NCI-H446 treated with DMSO at 0.1 percent for 48 hours (cell line): ENCODE measurements around the gene ZNRF2.

ENCODE experiments used
- DNase-seq: peaks from one replicate; lab custom pipeline; 2025; lab: John Stamatoyannopoulos, UW

Gene ZNRF2

DNA sequence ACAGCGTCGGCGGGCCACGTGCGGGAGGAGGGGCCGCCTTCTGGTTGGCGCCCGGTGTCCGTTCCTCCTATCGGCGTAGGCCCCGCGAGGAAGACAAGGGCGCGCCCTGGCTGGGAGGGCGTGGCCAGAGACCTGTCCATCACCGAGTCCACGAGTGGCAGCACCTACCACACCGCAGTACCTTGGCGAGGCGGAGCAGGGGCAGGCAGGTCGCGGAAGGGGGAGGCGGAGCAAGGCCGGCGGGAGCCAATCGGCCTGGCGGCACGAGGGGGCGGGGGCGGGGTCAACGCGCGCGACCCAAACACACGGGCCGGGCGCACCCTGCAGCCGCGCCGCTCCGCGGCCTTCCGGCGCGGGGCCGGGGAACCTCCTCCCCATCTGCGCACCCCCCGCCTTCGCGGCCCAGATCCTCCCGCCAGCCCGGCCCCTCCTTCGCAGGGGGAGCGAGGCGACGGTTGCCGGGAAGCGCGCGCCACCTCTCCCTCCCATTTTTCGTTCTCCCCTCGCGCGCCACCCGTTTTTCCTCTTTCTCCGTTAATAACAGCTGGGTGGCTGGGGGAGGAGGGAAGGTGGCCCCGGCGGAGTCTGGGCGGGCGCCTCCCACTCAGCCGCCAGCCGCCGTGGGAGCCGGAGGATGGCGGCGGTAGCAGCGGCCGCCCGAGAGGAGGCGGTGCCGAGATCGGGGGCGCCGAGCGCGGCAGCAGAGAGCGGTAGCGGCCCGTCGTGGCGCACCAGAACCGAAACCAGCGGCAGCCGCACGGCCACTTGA, at the start of gene ZNRF2:
ZNRF2 (plus strand) TSS at position 300 of the 769 bp plus-strand sequence. CDS start 761 bp downstream, outside the sequence.
- peak; percentile 99 for DNase-seq

DNA sequence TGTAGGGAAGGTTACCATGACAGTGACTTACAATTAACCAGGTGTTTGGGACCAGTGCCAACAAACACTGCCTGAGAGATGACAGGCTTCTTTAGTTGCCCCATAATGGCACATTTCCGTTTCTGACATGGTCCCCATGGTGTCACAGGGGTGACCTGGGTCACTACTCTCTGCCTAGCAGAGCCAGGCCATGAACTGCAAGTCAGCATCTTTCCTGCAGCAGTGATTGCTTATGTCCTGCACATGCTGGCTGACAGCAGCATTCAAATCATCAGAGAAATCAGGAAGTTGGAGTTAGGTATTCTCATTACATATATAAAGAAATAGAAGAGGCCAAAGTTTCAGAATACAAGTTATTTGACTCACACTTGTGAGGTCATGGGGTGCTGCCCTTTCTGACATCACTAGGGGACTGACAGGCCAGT, 47.1 kb upstream of the ZNRF2 start:
- DNase-seq = no peak

DNA sequence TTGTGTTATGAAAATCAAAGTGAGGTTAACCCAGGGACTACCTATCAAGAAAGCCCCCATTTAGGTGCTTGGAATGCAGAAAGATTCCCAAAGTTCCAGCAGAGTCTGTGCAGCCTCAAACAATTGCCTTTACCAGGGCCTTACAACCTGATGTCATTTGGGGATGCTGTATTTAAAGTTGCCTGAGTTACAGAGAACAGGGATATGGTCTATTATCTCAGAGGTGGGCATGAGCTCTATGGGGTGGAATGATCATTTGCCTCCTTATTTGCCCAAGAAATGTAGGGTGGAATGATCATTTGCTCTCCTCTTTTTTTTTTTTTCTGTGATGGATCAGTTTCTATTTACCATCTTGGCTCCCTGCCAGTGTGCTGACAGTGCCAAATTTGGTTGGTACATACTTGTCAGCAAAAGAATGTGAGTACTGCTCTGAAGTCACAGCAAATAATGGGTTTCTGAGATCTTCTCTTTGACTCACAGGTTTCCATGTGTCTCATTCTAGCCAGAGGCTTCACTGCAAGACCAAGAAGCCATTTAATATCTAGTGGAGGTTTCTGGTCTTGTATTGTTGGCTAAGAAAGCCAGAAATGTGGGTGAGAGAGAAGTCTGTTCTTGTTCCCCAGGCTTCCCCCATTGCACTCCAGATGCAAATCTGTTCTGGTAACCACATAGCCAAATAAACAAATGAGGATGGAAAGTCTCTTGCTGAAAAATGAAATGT, 45.5 kb upstream of the ZNRF2 start:
- peak; percentile 89 for DNase-seq

DNA sequence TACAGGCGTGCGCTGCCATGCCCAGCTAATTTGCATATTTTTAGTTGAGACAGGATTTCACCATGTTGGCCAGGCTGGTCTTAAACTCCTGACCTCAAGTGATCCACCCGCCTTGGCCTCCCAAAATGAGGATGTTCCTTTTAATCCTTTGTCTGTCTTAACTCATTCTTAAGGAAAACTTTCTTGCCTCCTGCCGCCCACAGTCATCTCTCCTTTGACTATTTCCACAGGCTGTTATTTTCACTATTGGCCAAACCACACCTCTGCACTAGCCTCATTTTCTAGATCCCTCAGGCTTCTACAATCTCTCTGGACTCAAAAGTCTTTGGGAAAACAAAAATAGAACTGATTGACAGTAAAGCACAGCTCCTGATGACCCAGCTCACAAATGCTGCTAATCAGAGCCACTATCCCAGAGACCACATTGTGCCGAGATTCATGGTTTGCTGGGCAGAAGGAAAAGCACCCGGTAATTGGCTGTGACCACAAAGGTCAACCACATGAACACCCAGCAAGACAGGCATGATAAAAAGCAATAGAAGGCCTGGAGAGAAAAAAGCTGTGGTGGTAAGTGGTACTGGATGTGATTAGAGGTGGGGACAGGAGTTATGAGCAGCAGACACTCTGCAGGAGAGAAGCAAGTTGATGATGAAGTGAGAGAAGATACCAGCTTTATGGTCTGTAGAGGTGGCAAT, 44.1 kb upstream of the ZNRF2 start:
- DNase-seq = no peak

DNA sequence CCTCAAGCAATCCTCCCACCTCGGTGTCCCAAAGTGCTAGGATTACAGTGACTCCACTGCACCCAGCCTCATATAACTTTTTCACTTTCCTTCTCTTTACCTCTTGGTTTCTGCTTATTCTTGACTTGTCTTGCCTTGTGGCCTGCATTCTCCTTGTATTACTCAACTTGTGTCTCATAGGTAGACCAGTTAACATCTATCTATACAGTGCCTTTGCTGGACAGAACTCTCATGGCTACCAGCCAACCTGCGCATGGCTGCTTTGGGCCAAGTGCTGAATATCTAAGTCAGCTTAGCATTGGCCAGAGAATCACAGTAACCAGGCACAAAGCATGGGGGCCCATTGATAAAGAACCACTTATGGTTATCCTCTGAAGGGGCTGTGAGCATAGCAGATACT, 42.6 kb upstream of the ZNRF2 start:
- DNase-seq = no peak

DNA sequence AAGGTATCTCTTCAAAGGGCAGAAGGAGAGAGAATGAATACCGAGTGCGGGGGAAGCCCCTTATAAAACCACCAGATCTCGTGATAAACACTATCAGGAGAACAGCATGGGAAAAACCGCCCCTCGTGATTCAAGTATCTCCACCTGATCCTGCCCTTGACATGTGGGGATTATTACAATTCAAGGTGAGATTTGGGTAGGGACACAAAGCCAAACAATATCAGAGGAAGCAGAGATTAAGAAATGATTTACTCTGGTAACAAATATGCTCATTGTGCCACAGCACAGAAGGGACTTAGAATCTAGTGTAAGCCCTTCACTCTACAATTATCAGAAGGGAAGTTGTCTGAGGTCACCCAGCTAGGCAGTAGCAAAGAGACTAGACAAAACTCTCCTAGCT, 40.1 kb upstream of the ZNRF2 start:
- no peak for DNase-seq

DNA sequence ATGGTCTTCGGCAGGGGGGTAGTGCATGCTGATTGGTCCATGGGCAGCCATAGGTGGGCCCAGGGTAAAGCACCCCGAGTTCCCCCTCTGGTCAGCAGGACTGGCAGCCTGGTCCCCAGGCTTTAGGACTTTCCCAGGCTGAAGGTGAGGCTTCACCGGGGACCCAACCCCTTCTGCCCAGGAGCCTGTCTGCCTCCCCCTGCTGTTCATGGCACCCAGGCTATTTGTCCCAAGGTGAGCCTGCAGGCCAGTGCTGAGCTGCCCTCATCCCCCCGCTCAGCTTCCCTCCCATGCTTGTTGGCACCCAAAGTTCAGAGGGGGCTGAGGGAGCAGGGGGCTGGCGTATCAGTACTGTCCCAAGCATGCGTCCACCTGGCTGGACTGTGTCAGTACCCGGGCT, 38.5 kb upstream of the ZNRF2 start:
- DNase-seq = no peak

DNA sequence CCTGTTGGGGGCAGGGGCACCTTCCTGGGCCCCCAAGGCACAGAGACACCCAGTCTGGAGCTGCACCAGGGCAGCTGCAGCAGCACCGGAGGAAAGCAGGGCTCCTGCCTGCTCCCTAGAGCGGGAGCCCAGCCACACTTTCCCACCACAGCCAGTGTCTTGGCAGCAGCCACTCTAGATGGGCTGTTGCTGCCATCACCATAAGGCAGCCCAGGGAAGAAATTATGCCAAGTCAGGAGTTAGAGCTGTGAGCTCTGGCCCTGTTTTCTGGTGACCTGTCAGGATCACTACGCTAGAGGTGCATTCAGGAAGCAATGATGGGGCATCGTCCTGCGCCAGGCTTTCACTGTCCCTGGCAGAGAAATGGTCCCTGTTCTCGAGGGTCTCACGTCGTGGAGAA, 38.0 kb upstream of the ZNRF2 start:
- DNase-seq = peak; percentile 64

DNA sequence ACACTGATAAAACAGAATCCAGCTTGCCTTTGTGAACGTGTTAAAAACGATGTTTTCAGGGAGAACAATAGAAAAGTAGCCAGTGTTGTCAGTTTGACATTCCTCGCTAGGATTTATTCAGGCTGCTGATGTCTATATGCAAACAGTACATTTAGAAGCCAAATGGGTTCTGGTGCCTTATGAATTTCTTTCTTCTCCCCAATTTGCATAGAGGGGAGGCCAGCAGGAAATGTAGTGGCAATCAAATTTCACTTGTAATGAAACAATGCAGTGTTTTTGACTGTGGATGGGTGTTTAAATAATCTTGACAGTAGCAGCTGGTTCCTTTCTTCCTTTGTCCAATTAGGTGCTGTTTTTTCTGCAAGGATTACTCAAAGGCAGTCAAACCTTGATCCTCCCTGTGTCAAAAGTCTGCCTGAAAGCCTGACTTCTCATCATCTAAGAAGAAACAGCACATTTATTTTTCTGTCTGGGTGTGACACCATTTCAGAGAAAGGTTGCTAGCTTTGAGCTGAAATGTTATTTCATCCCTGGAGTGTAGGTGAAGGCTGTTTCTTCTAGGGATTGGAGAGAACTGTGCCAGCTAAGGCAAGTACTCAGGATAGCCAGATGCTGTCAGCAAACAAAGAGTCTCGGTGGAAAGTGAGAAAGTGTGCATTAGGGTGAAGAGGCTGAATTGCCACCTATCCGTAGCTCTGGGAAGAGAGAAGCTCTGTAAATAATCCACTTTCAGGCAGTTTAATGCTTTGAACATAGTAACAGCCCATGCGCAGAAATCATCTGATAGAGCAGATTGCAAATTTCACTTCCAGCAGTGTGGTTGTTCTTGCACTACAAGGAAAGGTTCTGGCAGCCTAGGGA, 36.6 kb upstream of the ZNRF2 start:
- DNase-seq = peak; percentile 48

DNA sequence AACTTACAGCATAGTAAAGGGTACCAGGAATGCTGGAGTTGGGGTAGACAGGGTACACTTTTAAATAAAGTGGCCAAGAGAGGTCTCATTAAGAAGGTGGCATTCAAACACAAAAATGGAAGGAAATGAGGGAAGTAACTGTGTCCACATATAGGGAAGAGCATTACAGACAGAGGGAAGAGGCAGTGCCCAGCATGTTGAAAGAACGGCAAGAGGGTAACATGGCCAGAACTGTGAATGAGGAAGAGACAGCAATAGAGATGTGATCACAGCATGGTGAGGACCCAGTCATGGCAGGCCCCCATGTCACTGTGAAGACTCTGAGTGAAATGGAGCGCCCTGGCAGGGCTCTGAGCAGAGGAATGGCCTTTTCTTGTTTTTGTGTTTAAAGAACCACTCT, 35.1 kb upstream of the ZNRF2 start:
- no peak for DNase-seq

DNA sequence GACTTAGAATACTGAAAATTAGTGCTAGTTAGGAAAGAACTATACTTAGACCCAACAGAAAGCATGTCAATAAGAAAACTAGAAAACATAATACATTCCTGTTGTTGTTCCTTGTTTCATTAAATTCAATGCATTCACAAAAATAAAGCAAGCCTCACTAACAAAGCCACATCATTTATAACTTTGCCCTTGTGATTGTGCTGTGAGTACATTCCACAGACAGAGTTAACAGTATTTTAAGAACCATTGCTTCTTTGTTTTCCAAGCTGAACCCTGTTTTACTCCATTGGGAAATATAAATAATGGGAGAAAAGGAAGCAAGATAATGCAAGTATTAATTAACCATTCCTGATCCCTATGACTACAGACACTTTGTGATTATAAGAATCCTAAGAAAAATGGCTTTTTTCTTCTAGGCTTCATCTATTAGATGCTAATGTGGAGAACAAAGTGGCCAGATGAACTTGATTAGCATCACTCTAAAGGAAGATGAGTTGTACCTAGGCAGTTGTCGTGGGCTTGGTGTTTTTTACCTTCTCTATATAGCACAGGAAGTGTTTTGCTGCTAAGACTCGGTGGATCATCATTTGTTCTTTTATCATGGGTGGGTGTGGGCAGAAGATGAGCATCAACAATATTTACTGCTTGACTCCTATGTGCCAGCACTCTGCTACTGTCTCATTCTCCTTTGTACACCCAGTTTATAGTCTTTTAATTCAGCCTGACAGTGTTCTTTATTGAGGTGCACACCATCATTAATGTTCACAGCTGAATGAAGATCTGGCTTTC, 34.2 kb upstream of the ZNRF2 start:
- DNase-seq = no peak

DNA sequence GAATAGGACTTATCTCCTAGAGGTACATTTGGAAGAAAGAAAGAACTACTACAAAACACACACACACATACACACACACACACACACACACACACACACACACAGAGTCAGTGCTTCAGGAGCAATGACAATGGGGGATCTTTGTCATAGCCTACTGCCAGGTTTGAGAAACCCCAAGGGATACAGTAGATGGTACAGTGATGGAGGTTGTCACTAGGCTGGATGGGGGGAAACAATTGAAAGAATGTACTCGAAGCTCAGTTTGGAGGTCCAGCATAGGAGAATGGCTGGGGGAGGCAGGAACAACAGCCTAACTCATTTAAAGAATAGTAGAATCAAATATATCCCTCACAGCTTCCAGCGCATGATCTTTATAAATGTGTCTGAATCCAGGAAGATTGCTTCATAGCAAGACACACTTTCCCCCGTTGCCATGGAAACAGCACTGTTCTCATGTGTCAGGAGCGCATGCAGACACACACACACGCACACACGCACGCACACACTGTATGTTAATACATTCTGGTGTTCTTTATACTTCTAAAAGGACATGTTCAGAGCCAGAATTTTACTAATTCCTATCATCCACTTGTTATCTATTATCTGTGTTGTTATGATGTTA, 32.6 kb upstream of the ZNRF2 start:
- DNase-seq = no peak

DNA sequence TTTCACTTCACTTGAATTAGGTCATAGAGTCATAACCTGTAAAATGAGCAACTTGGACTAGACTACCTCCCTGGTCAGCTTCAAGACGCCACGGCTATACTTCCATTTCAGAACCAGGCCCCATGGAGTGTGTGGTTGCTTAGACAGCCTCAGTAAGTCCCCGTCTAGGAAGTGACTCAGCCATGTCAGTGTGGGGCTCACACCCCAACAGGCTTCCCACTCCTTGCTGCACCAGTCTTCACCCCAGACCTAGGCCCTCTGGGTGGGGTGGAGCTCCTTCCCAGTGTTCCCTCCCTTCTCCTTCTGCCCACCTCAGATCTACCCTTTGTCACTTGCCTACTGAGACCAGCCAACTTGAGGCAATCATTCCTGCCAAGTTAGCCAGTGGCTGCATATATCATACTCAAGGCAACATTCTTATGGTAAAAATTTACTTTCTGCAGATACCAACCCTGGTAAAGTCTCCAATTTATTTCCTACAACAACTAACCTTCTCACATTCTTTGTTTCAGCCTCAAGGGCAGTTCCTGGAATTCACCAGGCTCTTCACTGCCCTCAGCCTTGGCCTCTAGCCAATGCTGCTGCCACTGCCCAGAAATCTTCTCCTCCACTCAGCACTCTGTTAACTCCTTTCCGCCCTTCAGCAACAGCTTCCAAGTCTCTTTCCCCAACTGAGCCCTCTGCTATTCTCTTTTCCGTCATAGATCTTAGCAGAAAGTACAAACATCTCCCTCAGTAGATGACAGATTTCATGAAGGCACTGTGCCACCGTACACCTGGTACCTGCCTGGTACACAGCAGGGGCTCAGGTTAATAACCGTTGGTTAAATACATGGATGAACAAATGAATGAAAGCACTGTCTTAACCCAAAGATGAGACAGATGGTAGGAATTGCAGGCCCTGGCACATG, 31.3 kb upstream of the ZNRF2 start:
- DNase-seq = peak; percentile 73

DNA sequence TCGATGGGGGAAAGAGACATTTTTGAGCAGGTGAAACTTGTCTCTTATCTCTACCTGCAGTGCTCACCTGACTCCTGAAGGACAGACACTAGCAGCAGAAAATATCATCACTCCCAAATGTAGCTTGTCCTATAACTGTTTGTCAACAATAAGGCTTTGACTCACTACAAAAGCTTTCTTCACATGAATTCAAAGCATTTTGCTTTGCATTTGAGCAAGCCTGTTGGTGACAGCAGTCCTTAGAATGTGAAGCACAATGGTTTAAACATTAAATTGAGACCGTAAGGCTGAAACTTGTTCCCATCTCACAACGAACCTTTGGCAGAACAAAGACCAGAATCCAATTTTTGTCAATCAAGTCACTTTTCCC, 30.6 kb upstream of the ZNRF2 start:
- no peak for DNase-seq

DNA sequence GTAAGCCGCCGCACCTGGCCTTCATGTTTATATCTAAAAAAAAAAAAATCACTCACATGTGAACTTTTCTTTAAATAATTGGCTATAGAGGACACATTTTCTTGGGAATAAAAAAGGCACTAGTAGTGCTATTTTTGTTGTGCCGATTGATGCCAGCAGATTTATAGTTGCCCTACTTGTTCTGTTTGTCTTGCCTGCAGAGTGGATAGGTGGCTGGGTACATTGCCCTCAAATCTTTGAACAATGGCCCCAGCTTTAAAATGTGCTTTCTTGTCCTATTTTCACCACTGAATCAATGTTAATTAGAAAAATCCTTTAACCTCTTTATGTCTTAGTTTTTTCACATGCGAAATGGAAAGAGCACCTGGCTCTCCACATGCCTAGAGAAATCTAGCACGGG, 30.1 kb upstream of the ZNRF2 start:
- no peak for DNase-seq

DNA sequence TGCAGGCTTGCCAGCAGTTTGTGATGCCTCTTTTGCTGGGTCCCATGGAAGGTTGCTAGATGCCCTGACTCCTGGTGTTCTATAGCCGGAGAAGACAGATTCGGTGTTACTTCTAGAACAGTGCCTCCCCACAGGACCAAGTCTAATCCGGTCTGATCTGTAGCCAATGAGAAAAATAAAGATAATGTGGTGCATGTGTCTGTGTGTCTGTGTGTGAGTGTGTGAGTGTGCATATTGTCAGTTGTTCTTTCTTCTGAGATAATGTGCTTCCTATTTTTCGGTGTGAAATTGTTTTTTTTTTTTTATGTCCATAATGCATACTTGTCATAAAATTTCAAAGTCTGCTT, 29.7 kb upstream of the ZNRF2 start:
- no peak for DNase-seq

DNA sequence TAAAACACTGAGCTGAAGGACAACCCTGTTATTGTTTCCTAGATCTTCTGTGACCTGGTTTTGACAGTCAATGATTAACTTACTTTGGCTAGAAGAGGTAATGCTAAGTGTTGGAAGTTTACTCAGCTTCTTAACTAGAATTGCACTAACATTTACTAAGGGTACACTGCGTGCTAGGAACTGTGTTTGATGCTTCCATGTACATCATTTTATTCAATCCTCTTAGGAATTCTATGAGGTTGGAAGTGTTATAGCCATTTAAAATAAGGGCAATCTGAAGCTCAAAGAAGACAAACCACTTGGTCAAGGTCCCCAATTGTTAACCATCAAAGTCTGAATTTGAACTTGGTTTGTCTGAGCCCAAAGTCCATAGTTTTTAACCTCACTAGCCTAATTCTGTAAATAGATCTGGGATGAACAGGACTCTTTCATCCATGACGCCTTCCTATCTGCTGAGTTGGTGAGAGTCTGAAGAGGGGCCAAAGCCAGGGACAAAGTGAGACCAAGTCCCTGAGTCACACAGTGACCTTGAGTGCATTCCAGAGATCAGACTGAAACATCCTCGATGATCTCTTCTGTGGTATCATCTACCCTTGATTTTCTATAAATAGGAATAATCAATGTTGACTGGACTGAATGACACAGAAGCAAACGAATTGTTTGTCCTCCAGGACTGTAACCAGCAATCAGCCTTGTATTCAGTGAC, 29.2 kb upstream of the ZNRF2 start:
- DNase-seq = no peak

DNA sequence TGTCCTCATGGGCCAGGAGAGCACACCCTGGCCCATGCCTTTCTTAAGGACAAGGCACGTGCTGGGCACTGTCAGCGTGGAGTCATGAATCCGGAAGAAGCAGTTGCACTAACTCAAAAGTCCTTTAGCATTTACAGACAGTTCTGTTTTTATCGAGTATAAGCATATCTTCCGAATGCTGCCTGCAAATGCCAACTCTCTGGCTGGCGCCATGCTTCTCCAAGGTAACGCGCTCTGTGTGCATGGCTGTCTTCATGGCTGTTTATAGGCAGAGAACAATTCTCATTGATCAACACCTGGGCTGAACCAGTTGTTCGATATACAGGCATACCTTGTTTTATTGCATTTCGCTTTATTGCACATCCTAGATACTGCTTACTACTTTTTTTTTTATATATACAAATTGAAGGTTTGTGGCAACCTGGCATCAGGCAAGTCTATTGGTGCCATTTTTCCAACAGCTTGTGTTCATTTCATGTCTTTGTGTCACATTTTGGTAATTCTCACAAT, 28.0 kb upstream of the ZNRF2 start:
- DNase-seq = no peak

DNA sequence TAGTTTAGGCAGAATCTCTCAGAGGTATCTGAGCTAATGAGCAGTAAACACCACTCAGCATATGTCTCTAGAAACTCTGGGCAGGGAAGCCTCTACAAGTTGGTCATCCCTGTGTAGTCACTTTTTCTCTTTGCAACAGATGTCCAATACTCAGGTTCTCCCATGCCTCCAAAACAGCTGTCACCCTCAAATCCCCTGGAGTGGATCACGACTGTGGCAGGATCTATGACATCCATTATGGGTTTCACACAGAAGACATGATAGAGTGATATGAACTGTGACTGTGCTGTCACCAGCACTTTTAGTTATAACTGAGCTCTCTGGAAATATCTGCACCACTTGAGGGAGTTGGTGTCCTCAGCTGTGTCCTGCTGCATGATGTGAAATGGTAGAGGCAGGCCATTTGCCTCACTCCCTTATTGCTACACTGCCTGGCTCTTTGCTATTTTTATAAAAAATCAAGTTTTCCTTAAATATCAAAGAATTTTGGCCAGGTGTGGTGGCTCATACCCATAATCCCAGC, 24.1 kb upstream of the ZNRF2 start:
- no peak for DNase-seq
